ENCODE results near the gene EDIL3.
"Not testable (repeated sequence)": the region's sequence is repeated elsewhere in the genome, so short reads cannot be mapped to it uniquely, and the experiment has no call there.

The EDIL3 gene

GRCh38 chr5:84032324-84032723, 352.4 kb downstream of the EDIL3 start:
- DNase-seq: no peak

- no peak for DNase-seq
These were observed 356.6 kb downstream of the EDIL3 start for GRCh38 chr5:84028093-84028492.

GRCh38 chr5:84018521-84018920, 366.2 kb downstream of the EDIL3 start:
- not testable (repeated sequence) for DNase-seq

GRCh38 chr5:84017523-84018172, 367.0 kb downstream of the EDIL3 start:
- no peak for DNase-seq

- DNase-seq: no peak
These were observed 368.6 kb downstream of the EDIL3 start for GRCh38 chr5:84016085-84016484.

GRCh38 chr5:84014966-84015365, 369.7 kb downstream of the EDIL3 start:
- DNase-seq: no peak

GRCh38 chr5:83993803-83994202, 390.9 kb downstream of the EDIL3 start:
- DNase-seq: no peak

GRCh38 chr5:83991566-83992224, 393.0 kb downstream of the EDIL3 start:
- DNase-seq: no peak

- no peak for DNase-seq
These were observed 396.4 kb downstream of the EDIL3 start for GRCh38 chr5:83988293-83988685.

- no peak for DNase-seq
These were observed 397.0 kb downstream of the EDIL3 start for GRCh38 chr5:83987513-83988292.

GRCh38 chr5:83983852-83984251, 400.8 kb downstream of the EDIL3 start:
- no peak for DNase-seq

GRCh38 chr5:83973925-83974815, 410.5 kb downstream of the EDIL3 start:
- DNase-seq: no peak

- no peak for DNase-seq
These were observed 411.8 kb downstream of the EDIL3 start for GRCh38 chr5:83972909-83973308.

GRCh38 chr5:83972236-83972635, 412.4 kb downstream of the EDIL3 start:
- DNase-seq: no peak

GRCh38 chr5:83967417-83967816, 417.3 kb downstream of the EDIL3 start:
- peak; percentile 66 for DNase-seq

GRCh38 chr5:83965441-83965840, 419.2 kb downstream of the EDIL3 start:
- DNase-seq: peak; percentile 94

- DNase-seq: peak; percentile 94
These were observed 420.4 kb downstream of the EDIL3 start for GRCh38 chr5:83964271-83964670.

GRCh38 chr5:83957188-83957587, 427.5 kb downstream of the EDIL3 start:
- no peak for DNase-seq

GRCh38 chr5:83956386-83956785, 428.3 kb downstream of the EDIL3 start:
- DNase-seq: peak; percentile 84

GRCh38 chr5:83955916-83956315, 428.8 kb downstream of the EDIL3 start:
- peak; percentile 84 for DNase-seq

GRCh38 chr5:83947763-83948162, 436.9 kb downstream of the EDIL3 start:
- no peak for DNase-seq

- DNase-seq: no peak
These were observed 438.2 kb downstream of the EDIL3 start for GRCh38 chr5:83946516-83946915.

- no peak for DNase-seq
These were observed 442.5 kb downstream of the EDIL3 start for GRCh38 chr5:83942155-83942554.

All from KG1 (cell line).